RCC 7860 (cell line): ENCODE results near the gene TAS2R50.
"Not testable (repeated sequence)": the region's sequence is repeated elsewhere in the genome, so short reads cannot be mapped to it uniquely, and the experiment has no call there.

Experiments
- DNase-seq: peaks from one replicate; pipeline ENCODE4 v3.0.0-alpha.2; 2015; ENCODE audit warnings: low spot score
- FAIRE-seq: peaks from 2 replicates; lab custom pipeline; 2012; peaks lifted over from hg19 to GRCh38; lab: Jason Lieb, UNC

TAS2R50 gene, protein sequence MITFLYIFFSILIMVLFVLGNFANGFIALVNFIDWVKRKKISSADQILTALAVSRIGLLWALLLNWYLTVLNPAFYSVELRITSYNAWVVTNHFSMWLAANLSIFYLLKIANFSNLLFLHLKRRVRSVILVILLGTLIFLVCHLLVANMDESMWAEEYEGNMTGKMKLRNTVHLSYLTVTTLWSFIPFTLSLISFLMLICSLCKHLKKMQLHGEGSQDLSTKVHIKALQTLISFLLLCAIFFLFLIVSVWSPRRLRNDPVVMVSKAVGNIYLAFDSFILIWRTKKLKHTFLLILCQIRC

DNA sequence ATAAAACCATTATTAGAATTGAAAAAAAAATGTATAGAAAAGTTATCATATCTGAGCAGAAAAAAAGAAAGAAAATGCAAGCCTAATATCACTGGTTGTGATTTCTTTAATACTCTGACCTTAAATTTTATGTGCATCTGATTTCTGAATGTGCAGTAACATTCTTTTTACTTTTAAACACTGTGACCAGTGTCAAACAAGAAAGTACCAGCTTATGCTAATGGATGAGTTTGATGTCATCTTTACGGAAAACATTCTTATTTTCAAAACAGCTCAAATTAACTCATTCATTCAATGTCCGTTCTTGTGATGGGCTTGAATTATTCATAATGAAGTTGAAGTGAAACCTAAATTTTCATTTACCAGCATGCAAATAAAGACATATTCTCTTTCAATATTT lies at the start of gene TAS2R50:
Gene TAS2R50 (minus strand): TSS at position 101 of the 400 bp plus-strand sequence. CDS start 52 bp downstream, at position 49.
- DNase-seq (no peak), FAIRE-seq (no peak)

DNA sequence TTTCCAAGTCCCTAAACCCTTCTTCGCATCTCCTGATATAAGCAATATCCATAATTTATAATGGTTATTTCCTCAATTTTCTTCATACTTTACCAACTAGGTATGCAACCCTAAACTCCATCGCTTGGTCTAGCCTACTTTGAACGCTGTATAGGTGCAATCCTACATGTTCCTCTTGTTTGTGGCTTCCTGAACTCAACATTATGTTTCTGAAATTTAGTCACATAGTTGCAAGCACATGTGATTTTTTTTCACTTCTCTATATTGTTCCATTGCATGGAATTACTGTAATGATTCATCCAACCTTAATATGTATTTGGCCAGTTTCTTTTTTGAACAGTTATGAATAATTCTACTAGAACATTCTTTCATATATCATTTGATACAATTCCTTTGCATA lies 47.2 kb upstream of the TAS2R50 start:
- not testable (repeated sequence) for DNase-seq, FAIRE-seq

DNA sequence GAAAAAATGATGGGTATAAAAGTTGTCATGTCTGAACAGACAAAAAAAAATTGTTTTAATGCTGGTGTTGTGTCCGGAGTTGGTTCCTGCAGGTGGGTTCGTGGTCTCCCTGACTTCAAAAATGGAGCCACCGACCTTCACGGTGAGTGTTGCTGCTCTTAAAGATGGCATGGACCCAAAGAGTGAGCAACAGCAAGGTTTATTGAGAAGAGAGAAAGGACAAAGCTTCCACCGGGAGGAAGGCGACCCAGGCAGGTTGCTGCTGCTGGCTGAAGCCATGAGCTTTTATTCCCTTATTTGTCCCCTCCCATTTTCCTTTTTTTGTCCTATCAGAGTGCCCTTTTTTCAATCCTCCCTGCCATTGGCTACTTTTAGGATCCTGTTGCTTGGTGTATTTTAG lies 44.6 kb upstream of the TAS2R50 start, which contains the start of gene TAS2R31:
Gene TAS2R31 (minus strand): TSS at position 101 of the 400 bp plus-strand sequence. CDS start 72 bp downstream, at position 29.
- FAIRE-seq, result no peak
- DNase-seq, result no peak

DNA sequence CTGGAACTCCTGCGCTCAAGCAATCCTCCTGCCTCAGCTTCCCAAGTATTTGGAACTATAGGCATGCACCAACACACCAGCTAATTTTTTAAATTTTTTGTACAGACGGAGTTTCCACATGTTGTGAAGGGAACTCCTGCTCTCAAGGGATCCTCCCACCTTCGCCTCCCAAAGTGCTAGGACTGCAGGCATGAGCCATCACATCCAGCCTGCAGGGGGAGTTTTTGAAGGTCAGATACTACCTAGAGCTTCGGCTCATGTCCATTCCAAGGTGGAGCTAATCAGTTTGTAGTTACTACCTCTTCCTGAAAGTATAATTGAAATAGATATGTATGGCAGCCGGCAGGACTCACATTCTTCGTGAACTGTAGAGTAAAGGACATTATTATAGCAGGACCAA lies 39.4 kb upstream of the TAS2R50 start:
- FAIRE-seq (no peak), DNase-seq (no peak)

DNA sequence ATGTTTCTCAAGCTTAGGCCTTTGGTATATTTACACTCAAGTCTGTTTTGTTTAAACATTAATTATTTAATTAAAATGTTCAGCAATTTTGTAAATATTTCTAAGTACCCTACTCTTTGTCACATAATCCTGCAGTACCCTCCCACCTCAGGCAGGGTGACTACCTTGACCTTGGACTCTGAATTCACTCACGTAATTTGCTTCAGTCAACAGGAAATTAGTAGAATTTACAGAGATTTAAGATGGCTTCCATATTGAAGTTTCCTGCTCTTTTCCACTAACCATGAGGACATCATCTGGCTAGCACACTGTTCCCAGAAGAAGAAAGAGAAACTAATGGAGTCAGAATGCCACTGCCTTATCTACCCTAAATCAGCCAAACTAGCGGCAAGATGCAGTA lies 36.7 kb upstream of the TAS2R50 start:
- FAIRE-seq, result no peak
- no peak for DNase-seq

DNA sequence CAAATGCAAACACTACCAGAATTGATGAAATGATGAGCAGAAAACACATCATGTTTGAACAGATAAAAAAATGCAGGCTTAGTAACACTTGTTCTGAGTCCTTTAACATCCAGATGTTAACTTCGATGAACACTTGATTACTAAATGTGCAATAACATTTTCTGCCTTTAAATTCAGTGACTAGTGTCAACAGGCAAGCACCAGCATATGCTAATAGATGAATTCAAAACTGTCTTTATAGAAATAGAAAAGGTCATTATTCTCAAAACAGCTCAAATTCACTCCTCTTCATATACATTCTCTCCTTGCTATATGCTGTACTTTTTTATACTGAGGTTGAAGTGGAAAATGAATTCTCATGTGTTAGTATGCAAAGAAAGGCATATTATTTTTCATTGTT lies 35.8 kb upstream of the TAS2R50 start, which contains the start of gene TAS2R19:
Gene TAS2R19 (minus strand): TSS at position 101 of the 400 bp plus-strand sequence. CDS start 49 bp downstream, at position 52.
- DNase-seq (no peak), FAIRE-seq (no peak)

DNA sequence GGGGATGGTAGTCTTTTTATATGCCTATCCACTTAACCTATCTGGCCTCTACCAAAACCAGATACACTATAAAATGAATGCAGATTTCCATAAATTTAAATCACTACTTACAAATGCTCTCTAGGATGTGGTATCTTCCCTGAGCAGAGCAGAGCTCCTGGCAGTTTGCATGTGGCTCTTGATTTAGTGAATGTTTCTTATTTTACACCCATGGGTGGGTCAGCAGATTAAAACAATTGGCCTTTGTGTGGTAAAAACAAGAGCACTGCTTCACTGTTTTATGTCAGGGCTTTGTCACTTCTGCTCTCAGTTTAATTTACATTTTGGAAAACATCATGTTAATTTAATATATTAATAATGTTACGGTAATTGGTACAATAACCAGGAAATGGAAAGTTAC lies 30.2 kb upstream of the TAS2R50 start:
- DNase-seq (no peak), FAIRE-seq (no peak)

DNA sequence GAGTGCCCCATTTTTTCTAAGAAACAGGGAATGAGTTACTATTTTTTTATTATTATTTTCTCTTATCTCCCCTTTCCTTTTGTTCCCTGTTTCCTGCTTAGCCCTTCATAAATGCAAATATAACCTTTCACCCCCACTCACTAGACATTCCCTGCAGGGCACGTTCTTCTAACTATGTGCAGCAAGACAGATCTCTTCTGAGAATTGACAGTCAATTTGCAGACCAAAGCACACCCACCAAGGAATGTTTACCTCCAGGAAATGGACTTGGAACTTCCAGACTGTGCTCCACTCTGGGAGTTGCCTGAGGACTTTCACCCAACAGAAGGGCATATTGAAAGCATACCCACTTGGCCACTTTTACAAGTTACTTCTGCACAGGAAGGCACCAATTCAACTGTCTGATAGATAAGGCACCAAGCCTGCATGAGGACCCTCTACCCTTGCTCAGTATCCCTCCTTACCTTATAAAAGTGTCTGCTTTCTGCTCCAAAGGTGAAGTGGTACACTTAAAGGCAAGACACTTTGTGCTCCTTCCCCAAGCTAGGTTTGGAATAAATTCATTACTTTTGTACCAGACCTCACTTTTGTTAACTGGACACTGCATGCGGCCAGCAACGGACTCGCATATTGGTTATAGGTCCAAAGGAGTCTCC lies 29.2 kb upstream of the TAS2R50 start:
- no peak for FAIRE-seq
- no peak for DNase-seq

DNA sequence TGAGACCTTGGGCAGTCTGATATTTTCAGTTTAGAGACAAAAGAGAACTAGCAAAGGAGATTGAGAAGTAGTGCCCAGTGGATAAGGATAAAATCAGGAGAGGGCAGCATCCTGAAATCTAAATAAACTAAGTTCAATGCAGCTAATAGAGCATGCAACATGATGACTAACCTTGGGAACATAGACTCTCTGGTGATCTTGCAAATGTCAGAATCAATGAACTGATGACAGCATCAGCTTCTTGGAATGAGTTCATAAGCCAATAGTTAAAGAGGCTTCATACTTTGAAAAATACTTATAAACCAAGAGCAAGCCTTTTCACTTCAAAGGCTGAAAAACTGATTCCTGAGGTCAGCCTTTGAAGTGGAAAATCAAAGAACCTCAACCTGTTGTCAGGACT lies 27.5 kb upstream of the TAS2R50 start:
- DNase-seq, result no peak
- no peak for FAIRE-seq

DNA sequence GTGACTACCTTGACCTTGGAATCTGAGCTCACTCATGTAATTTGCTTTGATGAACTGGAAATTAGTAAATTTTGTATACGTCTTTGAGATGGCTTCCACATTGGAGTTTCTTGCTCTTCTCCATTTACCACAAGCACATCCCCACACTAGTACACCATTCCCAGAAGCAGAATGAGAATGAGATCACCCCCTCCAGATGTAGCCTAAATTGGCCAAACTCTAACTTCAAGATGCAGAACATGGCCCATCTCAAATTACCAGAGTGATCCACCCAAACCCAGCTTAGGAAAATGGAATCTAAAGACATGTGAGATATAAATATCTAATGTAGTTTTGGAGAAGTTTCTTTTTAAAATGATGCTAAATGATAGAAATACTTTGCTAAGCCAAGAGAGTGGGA lies 20.9 kb upstream of the TAS2R50 start:
- FAIRE-seq (no peak), DNase-seq (no peak)

DNA sequence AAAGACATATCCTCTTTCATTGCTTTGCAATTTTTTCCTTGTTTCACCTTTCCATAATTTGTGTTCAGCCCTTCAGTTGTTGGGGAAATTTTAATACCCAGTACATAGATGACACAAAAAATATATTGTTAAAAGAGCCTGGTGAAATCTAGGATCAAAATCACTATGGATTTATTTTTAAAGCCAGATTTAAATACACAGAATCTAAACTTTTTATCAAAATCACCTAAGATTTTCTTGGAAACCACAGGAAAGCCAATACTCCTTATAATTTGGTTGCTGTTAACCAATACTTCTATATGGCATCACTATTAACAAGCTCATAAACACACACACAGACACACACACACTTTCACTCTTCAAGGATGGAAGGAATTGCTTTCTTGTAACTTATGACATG lies 11.5 kb upstream of the TAS2R50 start, which contains the start of gene TAS2R20:
Gene TAS2R20 (minus strand): TSS at position 101 of the 400 bp plus-strand sequence. CDS start 429 bp downstream, outside the sequence.
- FAIRE-seq (no peak), DNase-seq (no peak)

DNA sequence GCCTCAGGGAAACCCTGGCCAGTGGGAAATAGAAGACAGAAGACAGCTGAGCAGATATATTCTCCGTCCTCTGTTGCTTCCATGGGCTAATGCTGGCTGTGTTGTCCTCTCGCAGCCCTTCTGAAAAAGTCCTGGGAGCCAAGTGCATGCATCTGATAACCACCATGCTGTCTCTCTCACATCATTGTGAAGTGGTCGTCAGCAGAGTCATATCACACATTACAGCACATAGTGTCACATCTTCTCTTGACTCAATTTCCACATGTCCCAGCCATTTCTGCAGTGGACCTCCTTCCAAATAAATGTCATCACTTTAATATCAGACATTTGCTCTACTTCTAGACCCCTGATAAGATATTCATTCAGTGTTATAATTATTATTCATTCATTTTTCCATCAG lies 7.6 kb upstream of the TAS2R50 start:
- no peak for FAIRE-seq
- DNase-seq, result no peak

DNA sequence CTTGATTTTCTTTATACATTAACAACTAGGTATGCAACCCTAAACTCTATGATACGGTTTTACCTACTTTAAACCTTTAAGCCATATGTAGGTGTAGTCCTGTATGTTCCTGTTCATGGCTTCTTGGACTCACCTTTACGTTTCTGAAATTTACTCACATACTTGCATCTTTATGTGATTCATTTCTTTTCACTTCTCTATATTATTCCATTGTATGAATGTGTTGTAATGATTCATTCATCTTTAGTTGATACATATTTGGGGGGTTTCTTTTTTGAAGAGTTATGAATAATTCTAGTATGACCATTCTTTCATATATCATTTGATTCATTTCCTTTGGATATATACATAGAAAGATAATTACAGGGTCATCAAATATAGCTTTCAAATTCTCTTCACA lies 2.4 kb upstream of the TAS2R50 start:
- no peak for FAIRE-seq

DNA sequence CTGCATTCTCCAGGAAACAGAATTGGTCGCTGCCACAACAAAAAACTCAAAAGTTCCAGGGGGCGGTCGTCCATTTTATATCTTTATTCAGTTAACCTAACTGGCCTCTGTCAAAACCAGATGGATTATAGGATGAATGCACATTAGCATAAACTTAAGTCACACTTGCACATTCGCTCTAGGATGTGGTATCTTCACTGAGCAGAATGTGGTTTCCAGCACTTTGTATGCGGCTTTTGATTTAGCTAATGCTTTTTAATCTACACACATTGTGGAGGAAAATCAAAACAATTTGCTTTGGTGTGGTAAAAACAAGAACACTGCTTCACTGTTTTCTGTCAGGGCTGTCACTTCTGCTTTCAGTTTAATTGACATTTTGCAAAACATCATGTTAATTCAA lies 4.5 kb downstream of the TAS2R50 start:
- DNase-seq (no peak), FAIRE-seq (no peak)

More for the DNA sequence above, 2.4 kb upstream of the TAS2R50 start:
- no peak for DNase-seq

DNA sequence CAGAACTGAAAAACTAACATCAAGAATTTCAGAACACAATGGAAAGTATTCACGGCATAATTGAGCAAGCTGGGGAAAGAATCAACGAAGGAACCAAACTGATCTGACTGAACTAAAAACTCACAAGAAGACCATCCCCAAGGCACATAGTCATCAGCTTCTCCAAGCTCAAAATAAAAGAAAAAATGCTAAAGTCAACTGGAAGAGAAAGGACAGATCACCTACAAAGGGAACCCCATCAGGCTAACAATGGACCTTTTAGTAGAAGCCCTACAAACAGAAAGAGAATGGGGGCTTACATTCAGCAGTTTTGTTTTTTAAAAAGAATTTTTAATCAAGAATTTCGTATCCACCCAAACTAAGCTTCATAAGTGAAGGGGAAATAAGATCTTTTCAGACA lies 11.7 kb downstream of the TAS2R50 start:
- no peak for FAIRE-seq

DNA sequence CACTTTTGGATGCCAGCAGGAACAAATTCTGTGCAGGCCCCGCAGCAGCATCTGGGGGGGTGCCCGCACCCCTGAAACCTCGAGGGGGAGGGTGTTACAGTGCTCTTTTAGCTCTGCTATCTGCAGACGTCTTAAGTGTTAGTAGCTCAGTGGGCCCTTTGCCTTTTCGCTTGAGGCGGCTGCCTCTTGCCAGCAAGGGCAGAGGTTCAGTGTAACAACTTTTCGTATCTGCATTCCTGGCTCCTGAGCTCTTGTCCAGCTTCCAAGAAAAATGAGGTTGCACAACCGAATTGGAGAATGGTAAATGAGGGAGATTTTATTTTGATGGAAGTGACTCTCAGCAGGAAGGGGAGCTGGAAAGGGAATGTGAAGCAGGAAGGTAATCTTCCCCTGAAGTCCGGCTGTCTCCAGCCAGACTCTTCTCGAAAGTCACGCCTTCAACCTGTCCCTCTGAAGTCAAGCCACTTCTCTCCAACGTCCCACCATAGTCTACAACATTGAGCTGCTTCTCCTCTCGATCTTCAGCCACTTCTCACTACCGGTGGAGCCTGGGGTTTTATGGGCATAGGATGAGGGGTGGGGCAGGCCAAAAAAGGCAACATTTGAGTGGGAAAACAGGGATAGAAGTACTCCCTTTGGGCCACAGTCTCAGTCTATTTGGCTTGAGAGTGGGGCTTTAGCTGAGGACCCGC lies 17.8 kb downstream of the TAS2R50 start:
- FAIRE-seq (no peak), DNase-seq (no peak)

More for the DNA sequence above, 11.7 kb downstream of the TAS2R50 start:
- DNase-seq, result no peak

DNA sequence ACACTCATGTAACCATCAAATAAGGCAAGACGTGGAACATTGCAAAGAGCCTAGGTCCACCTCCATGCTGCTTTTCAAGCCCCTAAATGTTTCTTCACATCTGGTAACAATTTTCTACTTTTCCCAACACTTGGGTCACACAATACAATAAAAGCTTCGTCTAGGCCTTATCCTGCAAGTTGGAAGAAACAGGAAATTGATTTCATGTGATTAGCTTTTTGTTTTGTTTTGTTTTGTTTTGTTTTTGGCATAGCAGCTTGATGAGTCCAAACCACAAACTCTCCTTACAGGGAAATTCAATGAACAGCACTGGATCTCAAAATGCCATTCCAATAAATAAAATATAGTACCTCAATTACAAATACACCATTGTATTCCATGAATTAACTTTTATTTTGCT lies 19.3 kb downstream of the TAS2R50 start:
- FAIRE-seq (no peak), DNase-seq (no peak)

DNA sequence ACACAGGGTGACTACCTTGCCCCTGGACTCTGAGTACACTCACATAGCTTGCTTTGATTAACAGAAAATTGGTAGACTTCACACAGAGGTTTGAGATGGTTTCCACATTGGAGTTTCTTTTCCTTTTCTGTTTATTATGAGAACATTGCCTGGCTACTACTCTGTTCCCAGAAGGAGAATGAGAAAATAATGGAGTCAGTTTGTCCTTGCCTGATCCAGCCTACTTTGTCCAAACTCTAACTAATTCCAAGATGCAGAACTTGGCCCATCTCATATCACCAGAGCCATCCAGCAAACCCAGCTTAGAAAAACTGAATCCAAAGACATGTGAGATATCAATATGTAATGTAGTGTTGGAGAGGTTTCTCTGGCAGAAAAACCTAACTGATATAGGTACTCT lies 20.4 kb downstream of the TAS2R50 start:
- no peak for FAIRE-seq

DNA sequence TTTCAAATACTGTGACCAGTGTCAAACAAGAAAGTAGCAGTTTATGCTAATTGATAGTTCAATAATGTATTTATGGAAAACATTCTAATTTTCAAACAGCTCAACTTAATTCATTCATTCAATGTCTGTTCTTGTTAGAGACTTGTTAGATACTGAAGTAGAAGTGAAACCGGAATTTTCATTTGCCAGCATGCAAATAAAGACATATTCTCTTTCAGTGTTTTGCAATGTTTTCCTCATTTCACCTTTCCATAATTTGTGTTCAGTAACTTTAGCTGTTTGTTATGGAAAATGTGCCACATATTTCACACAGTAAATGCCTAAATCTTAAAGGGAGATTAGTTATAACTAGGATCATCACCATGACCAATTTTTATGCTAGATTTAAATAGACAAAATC lies 21.2 kb downstream of the TAS2R50 start:
- DNase-seq (no peak), FAIRE-seq (no peak)

More for the DNA sequence above, 20.4 kb downstream of the TAS2R50 start:
- DNase-seq, result no peak

DNA sequence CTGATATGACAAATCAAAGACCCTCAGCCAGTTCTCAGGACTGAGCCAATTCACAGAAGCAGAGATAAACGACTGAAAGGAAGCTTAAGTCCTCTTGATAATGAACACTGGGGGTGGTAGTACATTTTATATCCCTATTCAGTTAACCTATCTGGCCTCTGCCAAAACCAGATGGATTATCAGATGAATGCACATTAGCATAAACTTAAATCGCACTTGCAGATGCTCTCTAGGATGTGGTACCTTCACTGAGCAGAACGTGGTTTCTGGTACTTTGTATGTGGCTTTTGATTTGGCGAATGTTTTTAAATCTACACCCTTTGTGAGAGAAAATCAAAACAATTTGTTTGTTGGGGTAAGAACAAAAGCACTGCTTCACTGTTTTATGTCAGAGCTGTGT lies 26.5 kb downstream of the TAS2R50 start:
- DNase-seq (no peak), FAIRE-seq (no peak)

DNA sequence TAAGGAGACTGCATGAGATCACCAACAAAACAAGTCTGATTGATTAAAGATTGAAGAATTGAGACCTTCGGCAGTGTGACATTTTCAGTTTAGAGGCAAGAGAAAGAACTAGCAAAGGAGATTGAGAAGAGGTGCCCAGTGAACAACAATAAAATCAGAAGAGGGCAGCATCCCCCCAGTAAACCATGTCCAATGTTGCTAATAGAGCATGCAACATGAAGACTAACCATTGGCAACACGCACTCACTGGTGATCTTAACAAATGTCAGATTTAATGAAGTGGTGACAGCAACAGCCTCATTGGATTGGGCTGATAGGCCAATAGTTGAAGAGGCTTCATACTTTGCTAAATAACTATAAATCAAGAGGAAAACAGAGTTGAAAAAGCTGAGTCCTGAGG lies 26.9 kb downstream of the TAS2R50 start:
- DNase-seq, result no peak
- FAIRE-seq, result no peak
